ENCODE results near the gene ZNF292. TPM values are rescaled to one million over a fixed set of nuclear protein-coding genes. Genes with fewer than 3 reads are reported as not detected.
A peak's percentile ranks its signal among the peaks of the same experiment; 100 is the strongest.
"Not testable (repeated sequence)": the region's sequence is repeated elsewhere in the genome, so short reads cannot be mapped to it uniquely, and the experiment has no call there.

The ZNF292 gene
- total RNA-seq, 1 donor from 2014 or later: 63.7 TPM

- Mint-ChIP-seq H3K27ac (peak overlapping the region; percentile 23), H3K4me1 (peaks cover 64% of the 10 kb centered on the region), H3K4me3 (no peak overlapping the region), H3K36me3 (ENCODE audit: low read depth) (peaks cover 52% of the 10 kb centered on the region), H3K9me3 (peaks cover 10% of the 10 kb centered on the region), H3K27me3 (no peaks in the 10 kb centered on the region)
- DNase-seq: no peak
- intact Hi-C loops (cut with micrococcal nuclease): no loop called here
These were observed 21.1 kb downstream of the ZNF292 start for GRCh38 chr6:87176493-87176892.

GRCh38 chr6:87180105-87180728, 24.9 kb downstream of the ZNF292 start:
- DNase-seq: no peak
- peaks cover 10% of the 10 kb centered on the region for H3K9me3 Mint-ChIP-seq
- no peaks in the 10 kb centered on the region for H3K27me3 Mint-ChIP-seq
- peaks cover 58% of the 10 kb centered on the region for H3K4me1 Mint-ChIP-seq
- intact Hi-C loops (cut with micrococcal nuclease): no loop called here
- H3K4me3 Mint-ChIP-seq: no peak overlapping the region
- peaks cover 69% of the 10 kb centered on the region for H3K36me3 Mint-ChIP-seq (ENCODE audit: low read depth)
- H3K27ac Mint-ChIP-seq: peak overlapping the region; percentile 87

- intact Hi-C loops (cut with micrococcal nuclease): loop anchor here (1.0 kb wide), 2 partner anchors 27 to 29 kb away; partner anchors contain the start of gene ZNF292
- no peaks in the 10 kb centered on the region for H3K27me3 Mint-ChIP-seq
- H3K4me1 Mint-ChIP-seq: peaks cover 49% of the 10 kb centered on the region
- peak overlapping the region; percentile 43 for H3K4me3 Mint-ChIP-seq
- H3K36me3 Mint-ChIP-seq (ENCODE audit: low read depth): peaks cover 64% of the 10 kb centered on the region
- no peak for DNase-seq
- H3K27ac Mint-ChIP-seq: peak overlapping the region; percentile 89
- peaks cover 3% of the 10 kb centered on the region for H3K9me3 Mint-ChIP-seq
These were observed 26.5 kb downstream of the ZNF292 start for GRCh38 chr6:87181903-87182302.

- peak overlapping the region; percentile 43 for H3K4me3 Mint-ChIP-seq
- peaks cover 48% of the 10 kb centered on the region for H3K4me1 Mint-ChIP-seq
- H3K27me3 Mint-ChIP-seq: no peaks in the 10 kb centered on the region
- intact Hi-C loops (cut with micrococcal nuclease): loop anchor here (1.0 kb wide), 2 partner anchors 27 to 29 kb away; partner anchors contain the start of gene ZNF292
- no peaks in the 10 kb centered on the region for H3K9me3 Mint-ChIP-seq
- no peak for DNase-seq
- H3K36me3 Mint-ChIP-seq (ENCODE audit: low read depth): peaks cover 62% of the 10 kb centered on the region
- peak overlapping the region; percentile 89 for H3K27ac Mint-ChIP-seq
These were observed 27.0 kb downstream of the ZNF292 start for GRCh38 chr6:87182321-87182720.

DNA sequence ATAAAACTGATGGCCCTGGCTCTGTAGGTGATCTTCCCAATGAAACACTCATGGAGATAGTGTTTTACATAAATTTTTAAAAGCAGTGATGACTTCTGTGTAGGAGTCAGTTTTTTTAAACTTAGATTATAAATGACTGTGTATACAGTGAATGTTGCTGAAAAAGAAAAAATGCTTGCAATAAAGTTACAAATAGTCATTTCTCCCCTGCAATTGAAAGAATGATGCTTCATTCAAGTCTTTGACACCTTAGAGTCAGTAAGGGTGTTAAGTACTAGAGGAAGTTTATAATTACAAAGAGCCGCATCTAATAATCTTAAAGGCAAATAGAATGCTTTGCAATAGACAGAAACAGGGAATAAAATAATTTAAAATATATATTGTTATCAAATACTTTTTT, 27.6 kb downstream of the ZNF292 start:
- no peaks in the 10 kb centered on the region for H3K27me3 Mint-ChIP-seq
- no peak for DNase-seq
- peak overlapping the region; percentile 86 for H3K27ac Mint-ChIP-seq
- intact Hi-C loops (cut with micrococcal nuclease): loop anchor here (1.0 kb wide), 4 partner anchors 9 to 28 kb away; partner anchors contain the start of gene ZNF292
- peak overlapping the region; percentile 32 for H3K4me3 Mint-ChIP-seq
- peaks cover 57% of the 10 kb centered on the region for H3K36me3 Mint-ChIP-seq (ENCODE audit: low read depth)
- no peaks in the 10 kb centered on the region for H3K9me3 Mint-ChIP-seq
- H3K4me1 Mint-ChIP-seq: peaks cover 48% of the 10 kb centered on the region

DNA sequence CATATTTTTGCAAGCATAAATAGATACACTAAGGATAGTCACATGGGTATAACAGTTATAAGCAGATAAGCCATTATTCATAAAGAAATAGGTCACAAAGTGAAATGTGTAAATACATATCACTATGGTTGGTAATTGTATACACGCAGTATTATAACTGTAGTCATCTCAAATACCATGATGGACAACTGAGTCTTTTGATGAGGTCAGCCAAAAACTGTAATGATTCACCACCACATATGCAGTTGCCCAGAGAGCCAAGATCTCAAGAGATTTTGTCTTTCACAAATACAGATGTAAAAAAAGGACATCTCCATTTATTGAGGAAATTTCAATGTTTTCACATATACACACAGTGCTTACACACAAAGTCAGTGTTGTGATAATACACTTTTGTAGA, 28.3 kb downstream of the ZNF292 start:
- Mint-ChIP-seq H3K36me3 (ENCODE audit: low read depth) (peaks cover 51% of the 10 kb centered on the region), H3K4me1 (peaks cover 45% of the 10 kb centered on the region), H3K4me3 (no peak overlapping the region), H3K9me3 (no peaks in the 10 kb centered on the region), H3K27ac (peak overlapping the region; percentile 40), H3K27me3 (no peaks in the 10 kb centered on the region)
- intact Hi-C loops (cut with micrococcal nuclease): loop anchor here (1.0 kb wide), 2 partner anchors 9 to 14 kb away; no protein-coding TSS in a partner anchor
- no peak for DNase-seq

DNA sequence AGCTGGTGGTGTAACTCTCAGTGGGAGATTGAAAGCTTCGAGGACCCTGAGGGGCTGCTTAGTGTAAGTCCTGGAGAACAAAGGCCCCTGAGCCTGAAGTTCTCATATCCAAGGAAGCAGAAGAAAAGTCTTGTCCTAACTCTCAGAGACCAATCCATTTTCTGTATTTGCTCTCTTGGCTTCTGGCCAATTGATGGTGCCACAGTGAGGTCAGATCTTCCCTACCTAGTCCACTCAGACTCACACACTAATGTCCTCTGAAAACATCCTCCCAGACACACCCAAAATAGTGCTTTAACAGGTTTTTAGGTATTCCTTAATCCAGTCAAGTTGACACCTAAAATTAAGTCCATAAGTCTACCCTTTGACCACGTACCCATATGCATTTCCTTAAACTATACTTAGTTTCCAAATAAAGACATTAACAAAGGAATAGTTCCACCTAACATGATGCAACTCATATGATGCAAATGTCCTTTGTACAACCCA, 29.4 kb downstream of the ZNF292 start:
- Mint-ChIP-seq H3K36me3 (ENCODE audit: low read depth) (peaks cover 50% of the 10 kb centered on the region), H3K27ac (no peak overlapping the region), H3K27me3 (no peaks in the 10 kb centered on the region), H3K9me3 (no peaks in the 10 kb centered on the region), H3K4me1 (peaks cover 43% of the 10 kb centered on the region), H3K4me3 (no peak overlapping the region)
- intact Hi-C loops (cut with micrococcal nuclease): no loop called here
- DNase-seq: no peak

- Mint-ChIP-seq H3K27ac (peak overlapping the region; percentile 73), H3K27me3 (no peaks in the 10 kb centered on the region), H3K4me1 (peaks cover 37% of the 10 kb centered on the region), H3K9me3 (no peaks in the 10 kb centered on the region), H3K36me3 (ENCODE audit: low read depth) (peaks cover 16% of the 10 kb centered on the region), H3K4me3 (no peak overlapping the region)
- DNase-seq: no peak
- intact Hi-C loops (cut with micrococcal nuclease): loop anchor here (1.0 to 2.0 kb wide), 3 partner anchors 9 to 40 kb away; no protein-coding TSS in a partner anchor
These were observed 41.0 kb downstream of the ZNF292 start for GRCh38 chr6:87196275-87196842.

GRCh38 chr6:87197547-87197946, 42.2 kb downstream of the ZNF292 start:
- Mint-ChIP-seq H3K36me3 (ENCODE audit: low read depth) (peaks cover 21% of the 10 kb centered on the region), H3K27ac (no peak overlapping the region), H3K4me1 (peaks cover 43% of the 10 kb centered on the region), H3K9me3 (no peaks in the 10 kb centered on the region), H3K27me3 (no peaks in the 10 kb centered on the region), H3K4me3 (no peak overlapping the region)
- intact Hi-C loops (cut with micrococcal nuclease): loop anchor here (1.0 to 2.0 kb wide), 2 partner anchors 13 to 14 kb away; no protein-coding TSS in a partner anchor
- DNase-seq: no peak

DNA sequence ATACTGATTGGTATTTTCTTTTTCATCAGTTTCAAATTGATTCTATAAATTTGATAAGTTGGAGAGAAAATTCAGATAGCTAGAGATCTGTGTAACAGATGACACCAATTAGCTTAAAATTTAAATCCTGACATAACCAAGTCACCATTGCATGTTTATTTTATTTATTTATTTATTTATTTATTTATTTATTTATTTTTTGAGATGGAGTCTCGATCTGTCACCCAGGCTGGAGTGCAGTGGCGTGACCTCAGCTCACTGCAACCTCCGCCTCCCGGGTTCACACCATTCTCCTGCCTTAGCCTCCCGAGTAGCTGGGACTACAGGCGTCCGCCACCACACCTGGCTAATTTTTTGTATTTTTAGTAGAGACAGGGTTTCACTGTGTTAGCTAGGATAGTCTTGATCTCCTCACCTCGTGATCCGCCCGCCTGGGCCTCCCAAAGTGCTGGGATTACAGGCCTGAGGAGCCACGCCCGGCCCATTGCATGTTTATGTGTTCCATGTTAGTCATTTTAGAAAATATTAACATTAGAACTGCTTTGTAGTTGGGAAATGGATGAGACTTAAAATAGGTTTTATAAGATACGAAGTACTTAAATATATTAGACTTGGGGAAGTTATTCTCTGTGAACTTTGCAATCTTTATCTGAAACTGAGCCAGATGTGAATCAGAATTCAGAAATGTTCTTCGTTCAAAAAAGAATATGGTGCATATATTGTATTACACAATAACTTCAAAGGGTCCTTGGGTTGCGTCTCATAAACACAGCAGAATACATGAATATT, 42.9 kb downstream of the ZNF292 start:
- peaks cover 21% of the 10 kb centered on the region for H3K36me3 Mint-ChIP-seq (ENCODE audit: low read depth)
- H3K27ac Mint-ChIP-seq: peak overlapping the region; percentile 63
- DNase-seq; H3K4me3 Mint-ChIP-seq; H3K9me3 Mint-ChIP-seq; H3K27me3 Mint-ChIP-seq; intact Hi-C loops (cut with micrococcal nuclease): not testable (repeated sequence)
- H3K4me1 Mint-ChIP-seq: peaks cover 40% of the 10 kb centered on the region

GRCh38 chr6:87199787-87200186, 44.4 kb downstream of the ZNF292 start:
- Mint-ChIP-seq H3K4me1 (peaks cover 43% of the 10 kb centered on the region), H3K27me3 (no peaks in the 10 kb centered on the region), H3K27ac (no peak overlapping the region), H3K36me3 (ENCODE audit: low read depth) (peaks cover 26% of the 10 kb centered on the region), H3K9me3 (no peaks in the 10 kb centered on the region), H3K4me3 (no peak overlapping the region)
- intact Hi-C loops (cut with micrococcal nuclease): no loop called here
- no peak for DNase-seq

DNA sequence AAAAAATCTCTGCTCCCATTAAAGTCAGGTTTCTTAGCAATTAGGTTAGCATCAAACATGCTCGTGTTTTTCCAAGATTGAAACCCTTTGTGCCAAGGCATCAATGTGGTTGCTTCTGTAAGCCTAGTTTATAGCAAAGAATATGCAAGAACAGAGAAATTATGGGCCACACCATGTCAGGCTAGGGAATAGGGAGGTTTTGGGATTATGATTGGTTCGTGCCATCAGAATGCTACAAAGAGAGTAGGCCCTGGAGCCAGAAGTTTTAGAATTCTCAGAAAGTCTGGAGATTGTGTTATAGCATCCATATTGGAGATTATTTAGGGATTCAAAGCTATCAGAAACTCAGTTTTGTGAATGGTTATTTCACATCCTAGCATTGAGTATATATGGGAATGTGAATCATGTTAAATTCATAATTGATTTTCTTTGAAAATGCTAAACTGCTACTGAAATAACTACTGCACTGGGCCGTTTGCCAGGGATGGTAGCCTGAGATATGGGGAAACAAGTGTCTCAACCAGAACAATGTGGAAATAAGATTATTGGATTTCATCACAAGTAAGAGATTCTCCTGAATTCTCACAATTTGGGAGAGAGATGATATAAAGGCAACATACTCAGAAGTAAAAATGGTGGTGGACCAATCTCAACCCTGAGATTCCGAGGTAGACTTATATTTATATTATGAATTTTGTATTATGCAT, 45.3 kb downstream of the ZNF292 start:
- H3K27ac Mint-ChIP-seq: no peak overlapping the region
- H3K4me1 Mint-ChIP-seq: peaks cover 47% of the 10 kb centered on the region
- intact Hi-C loops (cut with micrococcal nuclease): no loop called here
- H3K4me3 Mint-ChIP-seq: no peak overlapping the region
- DNase-seq: no peak
- peaks cover 30% of the 10 kb centered on the region for H3K36me3 Mint-ChIP-seq (ENCODE audit: low read depth)
- no peaks in the 10 kb centered on the region for H3K27me3 Mint-ChIP-seq
- H3K9me3 Mint-ChIP-seq: no peaks in the 10 kb centered on the region

DNA sequence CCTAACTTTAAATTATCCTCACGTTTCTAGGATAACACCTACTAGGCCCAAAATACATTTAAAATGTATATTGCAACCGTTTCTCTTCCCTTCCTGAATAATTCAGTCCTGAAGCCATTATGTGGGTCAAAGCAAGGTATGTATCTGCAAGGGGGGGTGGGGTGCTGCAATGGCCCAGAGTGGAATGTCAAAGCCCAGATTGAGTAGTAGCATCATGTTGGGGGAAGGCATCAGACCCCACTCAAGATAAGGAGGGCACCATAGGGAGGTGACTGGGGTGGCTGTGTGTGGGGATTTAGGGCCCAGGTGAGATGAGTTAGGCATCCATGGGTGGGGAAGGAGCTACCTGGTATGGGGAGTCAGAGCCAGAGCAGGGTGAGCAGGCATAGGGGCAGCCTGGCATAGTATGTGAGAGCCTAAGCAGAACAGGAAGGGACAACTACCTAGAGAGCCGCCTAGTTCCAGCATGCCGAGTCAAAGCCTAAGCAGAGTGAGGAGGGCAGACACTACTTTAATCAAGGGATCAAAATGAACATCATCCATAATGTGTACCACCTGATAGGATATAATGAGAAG, 48.2 kb downstream of the ZNF292 start:
- H3K36me3 Mint-ChIP-seq (ENCODE audit: low read depth): peaks cover 39% of the 10 kb centered on the region

More for the DNA sequence above, 48.2 kb downstream of the ZNF292 start:
- no peak overlapping the region for H3K4me3 Mint-ChIP-seq
- H3K9me3 Mint-ChIP-seq: no peaks in the 10 kb centered on the region
- intact Hi-C loops (cut with micrococcal nuclease): no loop called here
- DNase-seq: no peak
- peaks cover 50% of the 10 kb centered on the region for H3K4me1 Mint-ChIP-seq
- H3K27me3 Mint-ChIP-seq: no peaks in the 10 kb centered on the region
- peak overlapping the region; percentile 51 for H3K27ac Mint-ChIP-seq
